HS-27A (cell line): ENCODE measurements around the gene GDPD1.
"Not testable (repeated sequence)": the region's sequence is repeated elsewhere in the genome, so short reads cannot be mapped to it uniquely, and the experiment has no call there.

Source experiments
- DNase-seq: peaks from one replicate; pipeline ENCODE4 v3.0.0-alpha.2; 2012; ENCODE audit warnings: low read depth, missing footprints

GDPD1 gene

DNA sequence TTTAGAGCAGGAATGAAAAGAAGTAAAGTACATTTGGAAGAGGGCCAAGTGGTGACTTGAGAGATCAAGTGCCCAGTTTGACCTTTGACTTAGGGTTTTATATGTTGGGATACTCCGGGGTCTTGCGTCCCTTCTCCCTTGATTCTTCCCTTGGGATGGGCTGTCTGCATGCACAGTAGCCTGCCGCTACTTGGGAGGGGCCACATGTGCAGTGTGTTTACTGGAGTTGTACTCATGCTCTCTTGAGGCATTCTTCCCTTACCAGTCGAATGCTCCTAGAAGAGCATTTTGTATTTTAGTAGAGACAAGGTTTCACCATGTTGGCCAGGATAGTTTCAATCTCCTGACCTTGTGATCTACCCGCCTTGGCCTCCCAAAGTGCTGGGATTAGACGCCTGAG is 23.8 kb downstream of the GDPD1 start:
- no peak for DNase-seq

DNA sequence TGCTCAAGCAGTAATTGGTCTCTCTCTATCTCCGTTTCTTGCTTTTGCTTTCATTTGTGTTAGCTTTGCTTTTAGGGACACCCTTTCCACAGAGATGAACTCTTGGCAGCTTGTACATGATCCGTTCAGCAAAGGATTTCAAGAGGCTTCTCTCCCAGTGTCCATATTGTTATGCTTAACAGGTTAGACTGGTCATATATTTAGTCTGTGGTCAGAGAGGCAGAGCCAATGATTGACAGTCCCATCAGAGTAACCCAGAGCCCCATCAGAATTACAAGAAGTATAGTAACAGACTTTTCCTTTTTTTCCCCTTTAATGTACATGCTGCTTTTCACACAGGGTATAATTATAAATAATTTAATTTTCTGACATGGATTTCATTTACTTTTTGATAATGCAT is 34.4 kb downstream of the GDPD1 start:
- DNase-seq = no peak

DNA sequence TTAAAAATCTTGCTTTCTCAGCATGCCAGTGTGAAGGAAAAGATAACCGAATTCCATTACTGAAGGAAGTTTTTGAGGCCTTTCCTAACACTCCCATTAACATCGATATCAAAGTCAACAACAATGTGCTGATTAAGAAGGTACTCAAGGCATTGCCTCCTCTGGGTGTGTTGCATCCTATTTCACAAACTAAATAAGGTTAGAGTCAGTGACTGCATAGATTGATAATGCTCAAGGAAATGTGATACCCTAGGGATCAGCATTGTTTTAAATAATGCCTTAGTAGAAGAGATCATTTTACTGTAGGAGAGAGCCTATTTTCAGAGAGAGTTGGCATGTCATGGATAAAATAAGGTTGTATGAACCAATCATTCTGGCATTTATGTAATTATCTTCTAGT is 36.8 kb downstream of the GDPD1 start:
- no peak for DNase-seq

DNA sequence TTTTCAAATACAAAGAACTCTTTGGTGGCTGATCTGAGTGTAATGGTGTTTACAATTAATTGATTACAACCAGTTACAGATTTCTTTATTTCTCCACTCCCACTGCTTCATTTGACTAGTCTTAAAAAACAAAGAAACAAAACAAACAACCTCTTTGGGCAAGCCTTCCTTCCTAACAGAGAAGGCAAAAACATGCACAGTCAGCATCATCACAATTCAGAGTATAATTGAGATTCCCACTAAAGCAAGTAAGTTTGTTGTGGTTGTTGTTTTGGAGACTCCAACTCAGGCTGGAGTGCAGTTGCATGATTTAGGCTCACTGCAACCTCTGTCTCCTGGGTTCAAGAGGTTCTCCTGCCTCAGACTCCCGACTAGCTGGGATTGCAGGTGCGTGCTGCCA is 40.4 kb downstream of the GDPD1 start:
- DNase-seq = no peak

DNA sequence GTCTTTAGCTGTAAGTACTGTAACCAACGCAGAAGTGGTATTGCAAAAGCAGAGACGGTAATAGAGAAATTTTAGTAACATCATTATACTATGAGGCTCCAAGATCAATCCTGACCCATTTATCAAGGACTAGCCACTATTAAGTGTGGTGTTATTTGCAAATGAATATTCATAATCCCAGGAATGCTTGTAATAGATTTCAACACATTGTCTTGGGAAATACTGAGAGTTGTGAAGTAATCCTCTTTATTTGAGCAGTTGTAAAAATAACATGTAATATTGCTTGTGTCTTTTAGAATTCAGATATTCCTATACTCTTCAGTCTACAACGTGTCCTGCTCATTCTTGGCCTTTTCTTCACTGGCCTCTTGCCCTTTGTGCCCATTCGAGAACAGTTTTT is 46.4 kb downstream of the GDPD1 start:
- no peak for DNase-seq

DNA sequence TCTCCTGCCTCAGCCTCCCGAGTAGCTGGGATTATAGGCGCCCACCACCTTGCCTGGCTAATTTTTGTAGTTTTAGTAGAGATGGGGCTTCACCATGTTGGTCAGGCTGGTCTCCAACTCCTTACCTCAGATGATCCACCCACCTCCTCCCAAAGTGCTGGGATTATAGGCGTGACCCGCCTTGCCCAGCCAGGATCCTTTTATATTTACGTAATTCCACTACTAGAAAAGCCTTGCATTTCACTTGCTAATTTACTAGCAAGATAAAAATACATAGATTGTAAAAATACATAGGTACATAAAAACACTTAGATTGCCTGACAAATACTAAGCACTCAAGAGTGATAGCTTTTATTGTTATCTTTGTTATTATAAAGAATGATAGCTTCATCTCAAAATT is 47.5 kb downstream of the GDPD1 start:
- no peak for DNase-seq

DNA sequence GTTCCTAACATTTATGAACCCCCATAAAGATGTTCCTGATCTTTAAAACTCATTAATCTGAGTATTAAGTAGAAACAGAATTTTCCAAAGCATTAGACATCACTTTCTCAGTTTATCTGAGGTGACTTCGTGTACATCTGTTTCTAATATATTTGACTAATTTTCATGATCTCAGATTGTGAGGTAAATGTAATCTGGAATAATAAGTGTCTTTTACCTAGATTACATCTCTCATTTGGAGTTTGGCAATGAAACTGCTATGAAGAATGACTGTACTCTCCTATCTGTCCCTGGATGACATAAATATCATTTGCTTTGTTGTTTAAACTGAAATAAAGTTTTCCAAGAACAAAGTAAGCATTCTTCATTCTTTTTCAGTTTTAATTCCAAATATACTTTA is 55.3 kb downstream of the GDPD1 start:
- DNase-seq = no peak

DNA sequence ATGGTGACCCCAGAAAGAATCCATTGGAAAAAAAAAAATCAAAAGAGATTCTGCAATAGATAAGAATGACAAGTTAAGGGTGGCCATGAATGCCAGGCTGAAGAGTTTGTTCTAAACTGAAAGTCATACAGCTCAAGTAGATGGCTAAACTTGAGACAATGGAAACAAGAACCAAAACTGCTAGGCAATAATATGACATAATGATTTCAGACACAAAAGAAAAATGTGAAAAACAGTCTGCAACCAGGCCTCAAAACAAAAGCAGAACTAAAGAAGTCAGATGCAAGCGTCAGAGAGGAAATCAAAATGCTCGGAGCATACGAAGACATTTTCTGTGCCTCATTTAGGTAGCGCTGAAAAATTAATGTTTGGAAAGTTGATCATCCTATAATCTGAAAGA is 56.7 kb downstream of the GDPD1 start:
- DNase-seq = no peak

DNA sequence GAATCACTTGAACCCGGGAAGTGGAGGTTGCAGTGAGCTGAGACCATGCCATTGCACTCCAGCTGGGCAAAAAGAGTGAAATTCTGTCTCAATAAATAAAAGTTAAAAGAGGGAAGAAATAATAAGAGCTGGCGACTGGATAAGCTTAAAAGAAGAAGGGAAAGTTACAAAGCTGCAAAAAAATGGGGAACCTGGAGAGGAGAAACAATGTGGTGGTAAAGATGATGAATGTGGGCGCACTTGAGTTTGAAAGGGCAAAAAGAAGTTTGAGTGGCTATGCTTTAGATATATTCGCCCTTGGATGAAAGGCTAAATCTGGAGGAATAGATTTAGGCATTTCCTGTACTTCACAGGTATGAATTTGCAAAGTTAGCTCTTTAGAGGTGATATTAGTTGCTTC is 58.1 kb downstream of the GDPD1 start:
- DNase-seq = no peak

DNA sequence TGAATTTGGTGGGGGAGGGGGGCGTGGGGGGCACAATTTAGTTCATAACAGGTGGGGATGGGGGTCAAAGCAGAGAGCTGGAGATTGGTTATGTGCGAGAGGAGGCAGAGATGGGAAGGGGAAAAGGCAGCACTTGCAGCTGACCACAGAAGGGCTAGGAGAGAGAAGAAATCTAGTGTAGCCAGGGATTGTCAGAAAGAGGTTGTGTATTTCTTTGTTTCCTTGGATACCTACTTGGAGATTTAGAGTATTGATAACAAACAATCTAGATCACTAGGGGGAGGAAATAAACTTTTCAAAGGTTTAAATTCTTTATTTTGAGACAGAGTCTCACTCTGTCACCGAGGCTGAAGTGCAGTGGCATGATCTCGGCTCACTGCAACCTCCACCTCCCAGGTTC is 64.0 kb downstream of the GDPD1 start:
- no peak for DNase-seq

DNA sequence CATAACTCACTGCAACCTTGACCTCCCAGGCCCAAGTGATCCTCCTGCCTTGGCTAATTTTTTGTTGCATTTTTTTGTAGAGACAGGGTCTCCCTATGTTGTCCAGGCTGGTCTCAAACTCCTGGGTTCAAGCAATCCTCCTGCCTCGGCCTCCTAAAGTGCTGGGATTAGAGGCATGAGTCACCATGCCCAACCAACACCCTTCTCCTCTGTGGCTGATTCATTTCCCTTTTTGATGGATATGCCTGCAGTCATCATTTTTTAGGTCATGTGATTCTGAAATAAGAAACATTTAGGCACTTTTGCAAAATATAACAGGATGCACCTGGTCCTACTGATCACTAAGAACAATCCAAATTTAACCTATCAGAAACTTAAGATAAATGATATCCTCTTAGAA is 67.1 kb downstream of the GDPD1 start:
- no peak for DNase-seq

DNA sequence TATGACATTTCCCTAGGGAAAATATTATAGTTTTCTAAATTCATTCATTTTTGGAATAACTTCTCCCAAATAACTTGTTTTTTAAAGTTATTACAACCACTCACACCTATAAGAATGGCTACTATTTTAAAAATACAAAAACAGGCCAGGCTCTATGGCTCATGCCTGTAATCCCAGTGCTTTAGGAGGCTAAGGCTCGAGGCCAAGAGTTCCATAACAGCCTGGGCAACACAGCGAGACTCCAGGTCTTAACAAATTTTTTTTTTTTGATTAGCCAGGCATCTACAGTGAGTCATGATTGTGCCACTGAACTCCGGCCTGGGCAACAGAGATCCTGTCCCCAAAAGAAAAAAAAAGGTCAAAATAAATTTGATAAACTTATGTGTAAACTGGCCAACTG is 67.6 kb downstream of the GDPD1 start:
- no peak for DNase-seq

DNA sequence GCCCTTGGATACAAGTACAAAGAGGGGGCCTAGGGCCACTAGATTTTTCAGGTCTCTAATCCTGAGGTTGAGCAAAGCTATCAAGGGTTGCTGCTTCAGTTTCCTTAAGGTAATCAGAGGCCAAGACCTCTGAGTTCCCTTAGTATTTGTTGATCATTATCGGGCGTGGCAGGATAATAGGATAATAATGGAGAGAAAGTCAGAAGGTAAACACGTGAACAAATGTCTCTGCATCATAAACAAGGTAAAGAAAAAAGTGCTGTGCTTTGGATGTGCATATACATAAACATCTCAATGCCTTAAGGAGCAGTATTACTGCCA is 69.6 kb downstream of the GDPD1 start:
- DNase-seq = no peak

DNA sequence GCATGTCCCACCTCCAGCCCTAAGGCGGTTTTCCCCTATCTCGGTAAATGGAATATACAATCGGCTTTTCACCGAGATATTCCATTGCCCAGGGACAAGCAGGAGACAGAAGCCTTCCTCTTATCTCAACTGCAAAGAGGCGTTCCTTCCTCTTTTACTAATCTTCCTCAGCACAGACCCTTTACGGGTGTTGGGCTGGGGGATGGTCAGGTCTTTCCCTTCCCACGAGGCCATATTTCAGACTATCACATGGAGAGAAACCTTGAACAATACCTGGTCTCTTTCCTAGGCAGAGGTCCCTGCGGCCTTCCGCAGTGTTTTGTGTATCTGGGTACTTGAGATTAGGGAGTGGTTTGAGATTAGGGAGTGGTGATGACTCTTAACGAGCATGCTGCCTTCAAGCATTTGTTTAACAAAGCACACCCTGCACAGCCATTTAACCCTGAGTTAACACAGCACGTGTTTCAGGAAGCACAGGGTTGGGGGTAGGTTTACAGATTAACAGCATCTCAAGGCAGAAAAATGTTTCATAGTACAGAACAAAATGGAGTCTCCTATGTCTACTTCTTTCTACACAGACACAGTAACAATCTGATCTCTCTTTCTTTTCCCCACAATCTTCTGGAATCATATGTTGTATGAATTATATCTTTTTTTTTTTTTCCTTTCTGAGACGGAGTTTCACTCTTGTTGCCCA is 70.1 kb downstream of the GDPD1 start:
- DNase-seq = not testable (repeated sequence)

DNA sequence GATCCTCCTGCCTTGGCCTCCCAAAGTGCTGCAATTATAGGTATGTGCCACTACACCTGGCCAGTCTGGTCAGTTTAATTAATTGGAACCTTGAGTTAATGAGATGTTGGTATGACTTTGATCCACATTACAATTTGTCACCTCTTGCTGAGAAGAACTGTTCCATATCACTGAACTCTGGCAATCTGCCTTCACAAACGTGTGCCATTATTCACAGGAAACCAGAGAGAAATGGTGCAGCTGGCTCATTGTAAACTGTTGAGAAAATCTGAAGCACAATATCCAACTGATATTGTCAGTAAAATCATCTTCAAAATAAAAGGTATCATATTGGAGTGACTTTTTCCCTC is 71.8 kb downstream of the GDPD1 start:
- no peak for DNase-seq

DNA sequence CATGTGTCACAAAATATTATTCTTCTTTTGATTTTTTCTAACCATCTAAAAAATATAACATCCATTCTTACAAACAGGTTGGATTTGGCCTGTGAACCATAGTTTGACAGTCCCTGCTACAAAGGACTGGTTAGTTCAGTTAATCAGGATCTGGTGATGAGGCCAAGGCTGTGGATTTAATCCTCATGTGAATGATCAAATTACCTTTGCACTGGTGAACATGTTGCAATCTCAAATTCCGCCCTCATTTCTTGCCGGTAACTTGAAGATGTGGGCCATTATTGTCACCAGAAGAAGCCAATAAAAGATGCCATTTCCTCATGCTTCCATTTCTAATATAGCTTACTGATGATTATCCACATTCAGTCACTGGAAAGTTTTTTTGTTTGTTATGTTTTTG is 75.9 kb downstream of the GDPD1 start:
- no peak for DNase-seq

DNA sequence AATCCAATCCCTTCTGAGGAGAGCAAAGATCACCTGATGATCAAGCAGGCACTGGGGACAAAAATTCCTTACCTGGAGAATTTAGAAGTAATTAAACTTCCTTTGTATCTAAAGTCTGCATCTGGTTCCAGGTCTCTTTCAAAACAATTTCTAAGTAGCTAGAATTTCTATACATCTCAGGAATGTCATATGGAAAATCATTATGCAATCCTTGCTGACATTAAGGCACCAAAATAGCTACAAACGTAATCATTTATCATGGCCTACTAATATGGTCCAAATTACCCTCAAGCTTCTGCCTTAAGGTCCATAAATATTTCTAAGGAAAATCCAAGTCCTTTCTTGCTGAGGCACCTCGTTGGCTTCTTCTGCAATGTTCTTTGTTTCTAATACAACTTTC is 78.2 kb downstream of the GDPD1 start:
- no peak for DNase-seq

DNA sequence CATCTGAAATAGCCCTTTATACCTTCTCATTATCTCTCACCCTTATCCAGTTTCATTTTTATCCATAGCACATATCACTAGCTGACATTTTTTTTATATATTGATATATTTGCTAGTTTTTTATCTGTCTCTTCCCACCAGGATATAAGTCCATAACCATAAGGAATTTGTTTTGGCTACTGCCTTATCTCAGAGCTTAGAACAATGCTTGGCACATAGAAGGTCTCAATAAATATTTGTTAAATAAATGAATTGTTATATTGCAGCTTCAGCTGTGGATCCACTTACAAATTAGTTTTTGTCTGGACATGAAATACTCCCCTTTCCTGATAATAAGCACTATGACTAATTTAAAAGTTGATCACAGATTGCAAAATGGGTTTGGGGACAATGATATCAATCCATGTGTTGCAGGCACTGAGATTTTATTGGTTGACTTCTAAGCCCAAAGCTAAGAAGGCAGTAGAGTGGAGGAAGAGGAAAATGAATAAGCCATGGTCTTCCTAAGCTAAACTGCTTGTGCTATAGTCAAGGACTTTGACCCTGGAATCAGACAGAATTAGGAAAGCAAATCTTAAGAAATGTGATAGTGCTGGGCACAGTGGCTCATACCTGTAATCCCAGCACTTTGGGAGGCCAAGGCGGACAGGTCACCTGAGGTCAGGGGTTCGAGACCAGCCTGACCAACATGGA is 79.2 kb downstream of the GDPD1 start:
- DNase-seq = no peak

DNA sequence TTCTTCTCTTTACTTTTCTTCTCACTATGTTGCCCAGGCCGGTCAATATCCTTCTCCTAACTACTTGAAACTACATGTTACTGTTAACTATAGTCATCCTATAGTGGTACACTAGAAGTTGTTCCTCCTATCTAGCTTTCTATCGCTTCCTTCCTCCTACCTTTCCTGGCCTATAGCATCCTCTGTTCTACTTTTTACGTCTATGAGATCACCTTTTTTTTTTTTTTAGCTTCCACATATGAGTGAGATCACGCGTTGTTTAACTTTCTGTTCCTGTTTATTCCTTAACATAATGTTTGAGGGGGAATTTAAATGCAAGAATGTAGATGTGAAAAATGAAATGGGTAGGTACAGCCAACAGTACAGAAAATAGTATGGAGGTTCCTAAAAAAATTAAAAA is 80.6 kb downstream of the GDPD1 start:
- DNase-seq = no peak

DNA sequence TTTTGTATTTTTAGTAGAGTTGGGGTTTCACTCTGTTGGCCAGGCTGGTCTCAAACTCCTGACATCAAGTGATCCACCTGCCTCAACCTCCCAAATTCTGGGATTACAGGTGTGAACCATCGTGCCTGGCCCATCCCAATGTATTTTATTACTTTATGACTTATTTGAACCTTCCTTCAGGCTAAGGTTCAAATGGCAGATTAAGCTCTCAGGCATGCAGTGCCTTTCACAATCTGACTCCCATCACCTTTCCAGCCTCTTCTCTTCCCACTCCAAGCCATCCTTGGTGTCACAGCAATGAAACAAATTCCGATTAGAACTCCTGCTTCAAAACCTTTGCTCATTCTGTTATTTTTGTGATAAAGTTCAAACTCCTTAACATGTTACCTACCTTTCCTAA is 84.5 kb downstream of the GDPD1 start:
- DNase-seq = no peak

DNA sequence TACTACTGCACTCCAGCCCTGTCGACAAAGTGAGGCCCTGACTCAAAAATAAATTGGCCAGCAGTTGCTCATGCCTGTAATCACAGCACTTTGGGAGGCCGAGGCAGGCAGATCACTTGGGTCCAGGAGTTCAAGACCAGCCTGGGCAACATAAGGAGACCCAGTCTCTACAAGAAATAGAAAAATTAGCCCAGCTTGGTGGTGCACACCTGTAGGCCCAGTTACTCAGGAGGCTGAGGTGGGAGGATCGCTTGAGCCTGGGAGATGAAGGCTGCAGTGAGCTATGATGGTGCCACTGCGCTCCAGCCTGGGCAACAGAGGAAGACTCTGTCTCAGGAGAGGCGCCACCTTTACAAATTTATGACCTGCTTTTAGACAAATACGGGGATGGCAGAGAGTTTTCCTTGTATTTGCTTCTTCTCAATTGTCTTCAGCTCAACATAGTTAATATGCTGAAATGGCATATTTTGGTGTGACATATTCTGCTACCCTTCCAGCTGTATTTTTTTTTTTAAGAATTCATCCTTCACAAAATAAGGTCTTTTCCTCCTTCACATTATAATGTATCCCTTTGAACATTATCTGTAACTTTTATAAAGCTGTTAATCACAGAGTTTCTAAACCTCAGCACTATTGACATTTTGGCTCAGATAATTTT is 90.1 kb downstream of the GDPD1 start:
- DNase-seq = no peak

DNA sequence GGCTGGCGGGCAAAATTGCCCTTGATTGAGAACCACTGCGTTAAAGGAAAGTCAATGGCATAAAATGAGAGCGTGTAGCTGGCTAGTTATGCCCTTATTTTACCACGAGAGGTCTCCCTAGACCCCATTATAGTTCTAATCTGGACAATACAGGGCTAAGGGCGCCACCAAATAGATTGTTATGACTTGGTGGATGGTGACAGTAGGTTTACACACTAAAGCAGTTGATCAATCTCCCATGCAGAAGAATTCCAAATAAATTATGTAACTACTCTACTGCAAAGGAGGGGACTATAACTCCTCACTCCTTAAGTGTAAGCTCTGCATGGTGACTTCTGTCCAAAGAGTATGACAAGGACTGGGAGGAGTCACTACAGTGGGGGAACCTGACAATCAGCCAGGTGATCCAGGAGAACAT is 90.7 kb downstream of the GDPD1 start:
- peak; percentile 40 for DNase-seq

DNA sequence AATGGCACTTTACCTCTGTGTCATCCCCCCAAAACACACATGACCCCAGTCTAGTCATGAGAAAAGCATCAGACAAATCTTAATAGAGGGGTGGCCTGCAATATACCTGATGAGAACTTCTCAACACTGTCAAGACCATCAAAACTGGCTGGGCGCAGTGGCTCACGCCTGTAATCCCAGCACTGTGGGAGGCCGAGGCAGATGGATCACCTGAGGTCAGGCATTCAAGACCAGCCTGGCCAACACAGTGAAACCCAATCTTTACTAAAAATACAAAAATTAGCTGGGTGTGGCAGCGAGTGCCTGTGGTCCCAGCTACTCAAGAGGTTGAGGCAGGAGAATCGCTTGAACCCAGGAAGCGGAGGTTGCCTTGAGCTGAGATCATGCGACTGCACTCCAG is 91.2 kb downstream of the GDPD1 start:
- not testable (repeated sequence) for DNase-seq

DNA sequence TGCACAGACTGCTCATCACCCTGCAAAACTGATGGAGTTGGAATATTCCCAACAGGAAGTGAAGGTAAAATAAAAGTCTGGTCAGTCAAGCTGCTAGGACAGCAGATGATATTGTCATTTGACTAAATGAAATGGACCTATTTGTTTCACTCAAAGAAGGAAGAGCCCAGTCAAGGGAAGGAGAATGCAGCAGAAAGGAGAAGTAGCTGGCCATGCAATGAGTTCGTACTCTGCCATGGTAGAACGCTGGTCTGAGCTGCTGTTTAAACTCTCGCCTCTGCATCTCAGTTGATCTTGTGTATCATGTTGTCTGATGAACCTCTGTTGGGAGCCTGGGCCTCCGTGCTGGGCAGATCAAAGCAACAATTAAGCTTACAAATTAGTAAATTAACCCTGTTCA is 95.6 kb downstream of the GDPD1 start:
- DNase-seq = no peak
